HG03025 (cell line): ENCODE data around the gene ABHD8.

ENCODE experiments used
- ATAC-seq: cut with Tn5 transposase; IDR thresholded peaks from one replicate; pipeline ENCODE4 v1.9.1; 2021; ENCODE audit warnings: mild to moderate bottlenecking, moderate library complexity; ENCODE audit not compliant: unreplicated experiment, low FRiP score

Gene ABHD8

GRCh38 chr19:17303167-17303939, at the start of gene ABHD8:
TSS of gene ABHD8 (minus strand) at chr19:17303425. CDS start at chr19:17301616, 1,809 bp downstream.
- ATAC-seq = peak; percentile 53

- ATAC-seq = no peak
Measured at GRCh38 chr19:17352608-17353280, 49.5 kb upstream of the ABHD8 start.

- no peak for ATAC-seq
Measured at GRCh38 chr19:17351815-17352435, 48.7 kb upstream of the ABHD8 start.

GRCh38 chr19:17348700-17349099, 45.5 kb upstream of the ABHD8 start:
- no peak for ATAC-seq

- ATAC-seq = no peak
Measured at GRCh38 chr19:17347877-17348276, 44.7 kb upstream of the ABHD8 start.

- no peak for ATAC-seq
Measured at GRCh38 chr19:17347361-17347760, 44.1 kb upstream of the ABHD8 start.

GRCh38 chr19:17346109-17346671, 43.0 kb upstream of the ABHD8 start:
- ATAC-seq = no peak

- no peak for ATAC-seq
Measured at GRCh38 chr19:17341845-17342244, 38.6 kb upstream of the ABHD8 start.

- no peak for ATAC-seq
Measured at GRCh38 chr19:17341386-17341785, 38.2 kb upstream of the ABHD8 start.

- ATAC-seq = no peak
Measured at GRCh38 chr19:17340871-17341357, 37.7 kb upstream of the ABHD8 start.

GRCh38 chr19:17340302-17340870, 37.2 kb upstream of the ABHD8 start:
- no peak for ATAC-seq

GRCh38 chr19:17339088-17339741, 36.0 kb upstream of the ABHD8 start:
- ATAC-seq = no peak

GRCh38 chr19:17338433-17339078, 35.3 kb upstream of the ABHD8 start:
- ATAC-seq = no peak

GRCh38 chr19:17337675-17338432, 34.6 kb upstream of the ABHD8 start:
- ATAC-seq = no peak

- peak; percentile 46 for ATAC-seq
Measured at GRCh38 chr19:17336872-17337674, 33.8 kb upstream of the ABHD8 start, which contains the start of gene GTPBP3. TSS of gene GTPBP3 (plus strand) at chr19:17337553. CDS start at chr19:17337612, 59 bp downstream.

- no peak for ATAC-seq
Measured at GRCh38 chr19:17335575-17335974, 32.4 kb upstream of the ABHD8 start.

- ATAC-seq = peak; percentile 38
Measured at GRCh38 chr19:17334414-17335409, 31.5 kb upstream of the ABHD8 start, which contains the start of gene ANO8. TSS of gene ANO8 (minus strand) at chr19:17334855. CDS start at chr19:17334670, 185 bp downstream.
